Tibial nerve (tissue), 4 donors: ENCODE measurements around the gene ZBTB11. TPM values are rescaled to one million over a fixed set of nuclear protein-coding genes. Genes with fewer than 3 reads are reported as not detected.

Experiments
- DNase-seq, 2 donors: peaks; one replicate each; pipeline ENCODE4 v3.0.0-alpha.2; 2019; ENCODE audit warnings: low spot score in 2 of 2
- H3K27ac ChIP-seq, 4 donors: fragments of 200-600 bp; sonication (generic) in 3 of 4; one replicate each; pipeline ENCODE4 v1.5.1; 2017 to 2019; ENCODE audit warnings: mild to moderate bottlenecking in 1 of 4
- H3K27me3 ChIP-seq, 2 donors: fragments of 200-600 bp; sonication (generic) in 1 of 2; one replicate each; pipeline versions ENCODE4 v1.5.1 to v1.6.0; 2017 to 2019
- H3K36me3 ChIP-seq, 3 donors: fragments of 200-600 bp; sonication (generic); one replicate each; pipeline ENCODE4 v1.5.1; 2018 to 2019
- H3K4me1 ChIP-seq, 4 donors: fragments of 200-600 bp; sonication (generic) in 3 of 4; one replicate each; pipeline ENCODE4 v1.5.1; 2017 to 2019
- H3K4me3 ChIP-seq, 4 donors: fragments of 200-600 bp; sonication (generic) in 3 of 4; one replicate each; pipeline ENCODE4 v1.5.1; 2017 to 2019; ENCODE audit warnings: mild to moderate bottlenecking in 1 of 4, moderate library complexity in 1 of 4
- H3K9me3 ChIP-seq, 4 donors: fragments of 200-600 bp; sonication (generic) in 3 of 4; one replicate each; pipeline ENCODE4 v1.5.1; 2017 to 2019
- CTCF ChIP-seq, 5 experiments: fragments of 200-600 bp in 3 of 5; fragments of 450-650 bp in 2 of 5; sonication (generic) in 3 of 5; IDR thresholded peaks; one replicate each; pipeline ENCODE4 v1.5.1; 2016 to 2019; ENCODE audit warnings: antibody characterized with exemption in 5 of 5, mild to moderate bottlenecking in 3 of 5, moderate library complexity in 2 of 5
- EP300 ChIP-seq, 2 donors: sonication (generic); formaldehyde crosslinking; IDR thresholded peaks; one replicate each; pipeline ENCODE4 v1.6.1; 2017; ENCODE audit warnings: antibody characterized with exemption in 2 of 2, mild to moderate bottlenecking in 1 of 2
- POLR2A ChIP-seq, 2 donors: fragments of 450-650 bp; IDR thresholded peaks; one replicate each; pipeline ENCODE4 v1.6.1; 2017; ENCODE audit warnings: antibody characterized with exemption in 2 of 2, mild to moderate bottlenecking in 2 of 2, moderate library complexity in 2 of 2
- WGBS, 2 donors: methylation state at CpG; one replicate each; pipeline ENCODE4 v1.1.5; 2018; 5-methylcytosine and 5-hydroxymethylcytosine counted together
- total RNA-seq, 4 donors: library from RNA; depleted of rRNA; stranded (reverse); fragments of >200 nt; gene quantifications; one replicate each; pipeline ENCODE4 v1.1.0, GENCODE V29; 2016

The ZBTB11 gene
- total RNA-seq, 4 donors from 2014 or later, result 18.3 to 20.5 (median 19.6) TPM

DNA sequence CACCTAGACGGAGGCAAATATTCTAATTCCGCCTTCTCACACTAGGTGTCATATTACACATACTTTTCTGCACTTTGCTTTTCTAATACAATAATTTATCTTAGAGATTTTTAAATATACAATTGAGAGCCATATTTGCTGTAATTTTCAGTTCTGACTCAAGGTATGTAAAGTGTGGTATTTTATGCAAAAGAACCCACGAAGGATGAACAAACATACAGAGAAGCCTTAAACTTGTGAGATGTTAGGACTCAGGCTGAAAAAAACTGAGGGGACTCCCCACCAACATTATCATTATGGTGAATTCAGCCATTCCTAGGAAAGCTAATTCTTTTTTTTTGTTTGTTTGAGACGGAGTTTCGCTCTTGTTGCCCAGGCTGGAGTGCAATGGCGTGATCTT, 9.6 kb downstream of the ZBTB11 start:
- Histone ChIP-seq H3K27ac (no peak overlapping the region), H3K27me3 (no peaks in the 10 kb centered on the region), H3K36me3 (peaks cover 3 to 79% (median 6%) of the 10 kb centered on the region in 3 donors), H3K4me1 (peaks cover 0 to 3% (median 0%) of the 10 kb centered on the region in 4 donors), H3K4me3 (no peak overlapping the region), H3K9me3 (no peaks in the 10 kb centered on the region)
- 93 to 96% methylated on average over 6 of the region's 6 CpGs for WGBS, 2 donors
- no peak for DNase-seq
- TF ChIP-seq CTCF (IDR thresholded peaks at IDR 0.05), result no peak
- TF ChIP-seq EP300 (IDR thresholded peaks at IDR 0.05), result no peak

- no peak for TF ChIP-seq POLR2A (IDR thresholded peaks at IDR 0.05)
- no peak for TF ChIP-seq CTCF (IDR thresholded peaks at IDR 0.05)
- TF ChIP-seq EP300 (IDR thresholded peaks at IDR 0.05), result no peak
- Histone ChIP-seq H3K27ac (no peak overlapping the region), H3K9me3 (no peaks in the 10 kb centered on the region), H3K4me1 (no peaks in the 10 kb centered on the region), H3K36me3 (peaks cover 3 to 81% (median 9%) of the 10 kb centered on the region in 3 donors), H3K27me3 (no peaks in the 10 kb centered on the region), H3K4me3 (no peak overlapping the region)
- DNase-seq, result no peak
Observed at GRCh38 chr3:101665851-101666250, 11.1 kb downstream of the ZBTB11 start.

GRCh38 chr3:101665357-101665756, 11.6 kb downstream of the ZBTB11 start:
- Histone ChIP-seq H3K9me3 (no peaks in the 10 kb centered on the region), H3K27ac (no peak overlapping the region), H3K36me3 (peaks cover 3 to 82% (median 13%) of the 10 kb centered on the region in 3 donors), H3K4me1 (no peaks in the 10 kb centered on the region), H3K4me3 (no peak overlapping the region), H3K27me3 (no peaks in the 10 kb centered on the region)
- no peak for DNase-seq
- WGBS, 2 donors, result 94 to 96% methylated on average over 4 of the region's 4 CpGs
- no peak for TF ChIP-seq POLR2A (IDR thresholded peaks at IDR 0.05)
- no peak for TF ChIP-seq EP300 (IDR thresholded peaks at IDR 0.05)
- no peak for TF ChIP-seq CTCF (IDR thresholded peaks at IDR 0.05)

DNA sequence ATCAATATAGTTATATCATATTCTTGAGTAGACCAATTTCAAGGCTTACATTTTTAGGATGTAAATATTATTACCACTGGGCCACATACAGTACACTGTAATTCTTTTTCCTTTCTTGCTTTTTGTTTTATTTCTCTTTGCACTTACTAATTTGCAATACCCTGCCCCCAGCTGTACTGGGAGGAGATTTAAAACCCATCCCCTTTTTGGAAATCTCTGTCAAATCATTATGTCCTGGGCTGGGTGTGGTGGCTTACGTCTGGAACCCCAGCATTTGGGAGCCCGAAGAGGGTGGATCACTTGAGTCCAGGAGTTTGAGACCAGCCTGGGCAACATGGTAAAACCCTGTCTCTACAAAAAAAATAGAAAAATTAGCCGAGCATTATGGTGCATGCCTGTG, 16.2 kb downstream of the ZBTB11 start:
- Histone ChIP-seq H3K36me3 (peaks cover 3 to 96% (median 25%) of the 10 kb centered on the region in 3 donors), H3K4me1 (no peaks in the 10 kb centered on the region), H3K27ac (no peak overlapping the region), H3K27me3 (no peaks in the 10 kb centered on the region), H3K9me3 (no peaks in the 10 kb centered on the region), H3K4me3 (no peak overlapping the region)
- no peak for TF ChIP-seq EP300 (IDR thresholded peaks at IDR 0.05)
- TF ChIP-seq CTCF (IDR thresholded peaks at IDR 0.05), result no peak
- TF ChIP-seq POLR2A (IDR thresholded peaks at IDR 0.05), result no peak
- no peak for DNase-seq
- 93 to 99% methylated on average over 3 of the region's 3 CpGs for WGBS, 2 donors

- H3K4me3 ChIP-seq, result no peak overlapping the region
- no peak for TF ChIP-seq POLR2A (IDR thresholded peaks at IDR 0.05)
- no peak for TF ChIP-seq EP300 (IDR thresholded peaks at IDR 0.05)
- no peak for TF ChIP-seq CTCF (IDR thresholded peaks at IDR 0.05)
- DNase-seq, result no peak
- H3K27me3 ChIP-seq, result no peaks in the 10 kb centered on the region
- H3K36me3 ChIP-seq, result peaks cover 0 to 98% (median 20%) of the 10 kb centered on the region in 3 donors
- no peak overlapping the region for H3K27ac ChIP-seq
- no peaks in the 10 kb centered on the region for H3K4me1 ChIP-seq
- H3K9me3 ChIP-seq, result no peaks in the 10 kb centered on the region
- 88 to 89% methylated on average over 6 of the region's 6 CpGs for WGBS, 2 donors
Observed at GRCh38 chr3:101656651-101657050, 20.3 kb downstream of the ZBTB11 start.
